ENCODE data around the gene ZFP90. TPM values are rescaled to one million over a fixed set of nuclear protein-coding genes. Genes with fewer than 3 reads are reported as not detected.

The ZFP90 gene
- total RNA-seq, 1 experiment from 2014 or later, result 12.8 TPM

DNA sequence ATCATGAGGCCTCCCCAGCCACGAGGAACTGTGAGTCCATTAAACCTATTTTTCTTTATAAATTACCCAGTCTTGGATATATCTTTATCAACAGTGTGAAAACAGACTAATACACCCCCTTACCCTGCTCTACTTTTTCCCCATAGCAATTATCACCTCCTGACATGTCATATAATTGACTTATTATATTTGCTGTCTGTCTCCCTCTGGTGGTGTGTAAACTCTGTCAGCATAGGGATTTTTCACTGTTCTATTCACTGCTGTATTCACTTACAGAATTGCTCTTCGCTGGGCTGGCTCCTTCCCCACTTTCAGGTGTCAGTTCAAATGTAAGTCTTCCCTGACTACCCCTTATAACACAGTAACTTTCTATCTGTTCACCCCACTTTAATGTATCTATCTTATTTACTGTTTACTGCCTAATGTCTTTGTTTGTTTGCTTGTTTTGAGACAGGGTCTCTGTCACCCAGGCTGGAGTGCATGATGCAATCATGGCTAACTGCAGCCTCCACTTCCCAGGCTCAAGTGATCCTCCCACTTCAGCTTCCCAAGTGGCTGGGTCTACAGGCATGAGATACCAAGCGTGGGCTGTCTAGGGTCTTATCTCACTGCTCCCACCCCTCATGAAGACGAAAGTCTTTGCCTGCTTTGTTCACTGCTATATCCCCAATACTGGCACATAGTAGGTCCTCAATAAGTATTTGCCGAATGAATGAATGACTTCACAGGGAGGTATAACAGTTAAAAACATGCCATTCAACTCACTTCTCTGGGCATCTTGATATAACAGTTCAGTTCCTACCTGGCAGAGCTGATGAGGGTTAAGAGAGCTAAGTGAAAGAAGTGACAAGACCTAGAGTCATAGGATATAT lies 53.6 kb downstream of the ZFP90 start:
- Histone ChIP-seq H3K23ac (ENCODE audit: insufficient read length, low read depth, low read length) (no peak overlapping the region), H4K91ac (ENCODE audit: insufficient read length, low read depth, low read length) (no peak overlapping the region), H3K18ac (ENCODE audit: insufficient read length, low read depth, low read length) (no peak overlapping the region), H4K5ac (ENCODE audit: insufficient read length, low read depth, low read length) (no peak overlapping the region), H3K27ac (ENCODE audit: insufficient read length, low read depth, low read length) (no peak overlapping the region), H3K27me3 (ENCODE audit: insufficient read depth, low read length) (no peaks in the 10 kb centered on the region), H3K23me2 (ENCODE audit: insufficient read length, low read depth, low read length, poor library complexity, severe bottlenecking) (no peaks in the 10 kb centered on the region), H3T11ph (ENCODE audit: low read length) (no peak overlapping the region), H2BK15ac (ENCODE audit: low read depth, low read length) (no peak overlapping the region), H4K8ac (replicated peaks; ENCODE audit: insufficient read length, low read depth, low read length) (no peak overlapping the region), H3K9me3 (ENCODE audit: control insufficient read depth, low read depth, low read length) (no peaks in the 10 kb centered on the region), H3K56ac (ENCODE audit: insufficient read length, low read depth, low read length) (no peak overlapping the region), H3K4me2 (ENCODE audit: insufficient read depth, insufficient read length, low read length) (no peak overlapping the region), H3K9ac (ENCODE audit: extremely low read depth, insufficient read length, low read length) (no peak overlapping the region), H2AK5ac (ENCODE audit: insufficient read length, low read length) (no peak overlapping the region), H4K20me1 (ENCODE audit: control insufficient read depth, insufficient read depth, insufficient read length) (no peaks in the 10 kb centered on the region), H2BK12ac (ENCODE audit: insufficient read length, low read depth, low read length) (no peak overlapping the region), H3K79me1 (ENCODE audit: insufficient read depth, low read depth, low read length, poor library complexity, severe bottlenecking) (no peaks in the 10 kb centered on the region), H3K4ac (ENCODE audit: low read depth, low read length) (no peak overlapping the region), H3K14ac (ENCODE audit: insufficient read depth, low read length) (no peak overlapping the region), H2BK5ac (ENCODE audit: insufficient read length, low read length) (no peak overlapping the region), H2AFZ (ENCODE audit: low read length) (no peak overlapping the region), H3K4me1 (ENCODE audit: insufficient read depth, low read length) (no peaks in the 10 kb centered on the region), H3K79me2 (ENCODE audit: insufficient read depth, low read length) (no peaks in the 10 kb centered on the region), H2BK20ac (ENCODE audit: low read depth, low read length, poor library complexity, severe bottlenecking) (no peak overlapping the region), H2BK120ac (ENCODE audit: low read depth, low read length, poor library complexity, severe bottlenecking) (no peak overlapping the region)
- peaks cover 5 to 8% of the 10 kb centered on the region in 2 experiments for H3K4me1 Mint-ChIP-seq
- TF ChIP-seq, protein P1, sequence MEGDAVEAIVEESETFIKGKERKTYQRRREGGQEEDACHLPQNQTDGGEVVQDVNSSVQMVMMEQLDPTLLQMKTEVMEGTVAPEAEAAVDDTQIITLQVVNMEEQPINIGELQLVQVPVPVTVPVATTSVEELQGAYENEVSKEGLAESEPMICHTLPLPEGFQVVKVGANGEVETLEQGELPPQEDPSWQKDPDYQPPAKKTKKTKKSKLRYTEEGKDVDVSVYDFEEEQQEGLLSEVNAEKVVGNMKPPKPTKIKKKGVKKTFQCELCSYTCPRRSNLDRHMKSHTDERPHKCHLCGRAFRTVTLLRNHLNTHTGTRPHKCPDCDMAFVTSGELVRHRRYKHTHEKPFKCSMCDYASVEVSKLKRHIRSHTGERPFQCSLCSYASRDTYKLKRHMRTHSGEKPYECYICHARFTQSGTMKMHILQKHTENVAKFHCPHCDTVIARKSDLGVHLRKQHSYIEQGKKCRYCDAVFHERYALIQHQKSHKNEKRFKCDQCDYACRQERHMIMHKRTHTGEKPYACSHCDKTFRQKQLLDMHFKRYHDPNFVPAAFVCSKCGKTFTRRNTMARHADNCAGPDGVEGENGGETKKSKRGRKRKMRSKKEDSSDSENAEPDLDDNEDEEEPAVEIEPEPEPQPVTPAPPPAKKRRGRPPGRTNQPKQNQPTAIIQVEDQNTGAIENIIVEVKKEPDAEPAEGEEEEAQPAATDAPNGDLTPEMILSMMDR (conservative IDR thresholded peaks at IDR 0.05), result peak; percentile 54
- WGBS (ENCODE audit: extremely low coverage, insufficient read length, low lambda C conversion rate), result no CpG with 5 or more reads among the region's 5 CpGs
- no peak for DNase-seq
- H3K36me3 Mint-ChIP-seq (ENCODE audit: insufficient read depth in 1 of 3, low read depth in 3 of 3), result peaks cover 4 to 21% (median 8%) of the 10 kb centered on the region in 3 experiments; a peak in 6 of 7 replicates
- peaks cover 3% of the 10 kb centered on the region for H3K27me3 Mint-ChIP-seq (ENCODE audit: low read depth)
- peaks cover 6 to 18% of the 10 kb centered on the region in 2 experiments; a peak in 4 of 5 replicates for H3K9me3 Mint-ChIP-seq
- H3K27ac Mint-ChIP-seq, result no peak overlapping the region
- H3K4me3 Mint-ChIP-seq, result no peak overlapping the region

Data from H9 (cell line).